ENCODE measurements around the gene SLC6A20. TPM values are rescaled to one million over a fixed set of nuclear protein-coding genes. Genes with fewer than 3 reads are reported as not detected.

The SLC6A20 gene
- total and polyA plus RNA-seq, 2 experiments from 2014 or later, result 0.05 to 0.14 TPM

GRCh38 chr3:45814322-45814721, 18.0 kb upstream of the SLC6A20 start:
- H3K9me2 ChIP-seq (ENCODE audit: insufficient read depth), result no peaks in the 10 kb centered on the region; the same call in 1 of the 2 replicates
- ATAC-seq, result no peak
- Mint-ChIP-seq H3K4me3 (no peak overlapping the region), H3K36me3 (ENCODE audit: low read depth) (no peaks in the 10 kb centered on the region), H3K27me3 (ENCODE audit: insufficient read depth, low read depth, poor library complexity) (no peaks in the 10 kb centered on the region), H3K9me3 (peaks cover 16% of the 10 kb centered on the region; the same call in 2 of the 3 replicates), H3K4me1 (no peaks in the 10 kb centered on the region), H3K27ac (no peak overlapping the region)
- no peak overlapping the region for H3K4me3 ChIP-seq
- no peaks in the 10 kb centered on the region for H3K4me1 ChIP-seq (ENCODE audit: insufficient read depth)
- DNase-seq (ENCODE audit: low spot score), result no peak
- H3K27me3 ChIP-seq (ENCODE audit: insufficient read depth), result no peaks in the 10 kb centered on the region
- H3K79me2 ChIP-seq (replicated peaks; ENCODE audit: insufficient read depth), result no peaks in the 10 kb centered on the region
- no peaks in the 10 kb centered on the region for H3F3A ChIP-seq (replicated peaks; ENCODE audit: low read depth)
- H2AFZ ChIP-seq, result no peak overlapping the region
- TF ChIP-seq CTCF (conservative IDR thresholded peaks at IDR 0.05; ENCODE audit: low read depth in 2 of 2), result no peak
- TF ChIP-seq ZNF331 (CRISPR knock-in tag; IDR thresholded peaks at IDR 0.05; ENCODE audit: low read depth), result no peak
- TF ChIP-seq JUNB (IDR thresholded peaks at IDR 0.05; ENCODE audit: unreplicated experiment), result no peak
- TF ChIP-seq POLR2AphosphoS5 (IDR thresholded peaks at IDR 0.05; ENCODE audit: low read depth), result no peak
- TF ChIP-seq EZH2 (IDR thresholded peaks at IDR 0.05; ENCODE audit: low read depth, unreplicated experiment), result no peak
- TF ChIP-seq CREB1 (CRISPR knock-in tag; IDR thresholded peaks at IDR 0.05; ENCODE audit: low read depth), result no peak
- TF ChIP-seq ZNF462 (CRISPR knock-in tag; IDR thresholded peaks at IDR 0.05), result no peak
- no peak for TF ChIP-seq REST (IDR thresholded peaks at IDR 0.05; ENCODE audit: unreplicated experiment)
- no peak for TF ChIP-seq NANOG (IDR thresholded peaks at IDR 0.05; ENCODE audit: borderline replicate concordance)
- no peak for TF ChIP-seq EZH2phosphoT487 (IDR thresholded peaks at IDR 0.05; ENCODE audit: unreplicated experiment)
- TF ChIP-seq STAT1 (IDR thresholded peaks at IDR 0.05; ENCODE audit: unreplicated experiment), result no peak
- no peak for TF ChIP-seq ZNF114 (CRISPR knock-in tag; IDR thresholded peaks at IDR 0.05)
- no peak for TF ChIP-seq ETS1 (IDR thresholded peaks at IDR 0.05)
- no peak overlapping the region for H3K27ac ChIP-seq (ENCODE audit: low read depth)
- no peak overlapping the region for H3K4me2 ChIP-seq
- no peaks in the 10 kb centered on the region for H4K20me1 ChIP-seq (replicated peaks; ENCODE audit: insufficient read depth)
- H3K36me3 ChIP-seq (ENCODE audit: insufficient read depth), result no peaks in the 10 kb centered on the region
